NCI-H1436 (cell line): Measurements from ENCODE around the gene DAP.
"Not testable (repeated sequence)": the region's sequence is repeated elsewhere in the genome, so short reads cannot be mapped to it uniquely, and the experiment has no call there.

ENCODE experiments used
- DNase-seq: peaks from one replicate; lab custom pipeline; 2025; lab: John Stamatoyannopoulos, UW

Gene DAP

DNA sequence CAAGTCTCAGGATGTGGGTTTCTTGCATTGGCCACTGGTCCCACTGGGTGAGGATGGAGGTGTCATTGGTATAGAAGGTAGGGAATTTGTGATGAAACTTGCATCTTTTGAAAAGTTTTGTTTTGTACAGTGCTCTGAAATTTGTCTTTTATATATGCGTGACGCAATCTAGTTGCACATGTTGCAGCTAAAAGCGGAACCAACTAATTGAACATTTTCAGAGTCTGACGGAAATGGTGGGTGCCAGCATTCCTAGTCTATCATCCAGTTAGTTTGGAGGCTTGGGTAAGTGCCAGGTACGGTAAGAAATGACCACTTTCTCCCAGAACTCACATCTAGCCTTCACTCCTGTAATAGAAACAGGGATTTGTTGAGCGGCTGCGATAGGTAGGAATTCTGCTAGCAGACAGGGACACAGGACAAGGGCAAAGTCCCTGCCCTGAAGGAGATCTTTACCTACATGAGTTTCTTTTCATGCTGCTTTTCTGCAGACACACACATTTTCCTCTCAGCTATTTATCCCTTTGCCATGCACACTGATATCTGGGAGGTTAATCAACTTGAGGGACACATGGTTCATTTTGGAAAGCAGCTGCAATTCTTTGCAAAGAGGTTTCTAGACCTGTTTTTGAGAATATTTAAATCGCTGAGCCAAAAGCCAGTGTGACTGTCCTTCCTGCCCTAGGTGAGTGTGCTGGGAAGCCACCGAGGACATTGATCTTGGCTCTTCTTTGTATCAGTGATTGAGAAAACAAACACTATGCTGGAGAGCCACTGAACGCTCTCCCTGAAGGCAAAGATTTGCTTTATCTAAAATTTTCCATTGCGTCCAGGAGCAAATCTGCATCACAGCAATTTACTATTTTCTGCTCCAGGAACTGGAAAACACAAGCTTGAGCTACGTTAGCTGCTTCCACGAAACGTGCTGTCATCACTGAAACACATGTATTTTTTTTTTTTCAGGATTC is 89.7 kb downstream of the DAP start:
- no peak for DNase-seq

DNA sequence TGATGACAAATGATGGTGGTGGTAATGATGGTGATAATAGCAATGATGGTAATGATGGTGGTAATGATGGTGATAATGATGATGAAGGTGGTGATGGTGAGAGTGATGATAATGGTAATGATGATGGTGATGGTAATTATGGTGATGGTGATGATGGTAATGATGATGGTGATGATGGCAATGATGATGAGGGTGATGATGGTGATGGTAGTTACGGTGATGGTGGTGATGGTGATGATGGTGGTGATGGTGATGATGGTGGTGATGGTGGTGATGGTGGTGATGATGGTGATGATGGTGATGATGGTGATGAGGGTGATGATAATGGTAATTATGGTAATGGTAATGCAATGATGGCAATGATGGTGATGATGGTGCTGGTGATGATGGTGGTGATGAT is 91.1 kb downstream of the DAP start:
- DNase-seq, result no peak

DNA sequence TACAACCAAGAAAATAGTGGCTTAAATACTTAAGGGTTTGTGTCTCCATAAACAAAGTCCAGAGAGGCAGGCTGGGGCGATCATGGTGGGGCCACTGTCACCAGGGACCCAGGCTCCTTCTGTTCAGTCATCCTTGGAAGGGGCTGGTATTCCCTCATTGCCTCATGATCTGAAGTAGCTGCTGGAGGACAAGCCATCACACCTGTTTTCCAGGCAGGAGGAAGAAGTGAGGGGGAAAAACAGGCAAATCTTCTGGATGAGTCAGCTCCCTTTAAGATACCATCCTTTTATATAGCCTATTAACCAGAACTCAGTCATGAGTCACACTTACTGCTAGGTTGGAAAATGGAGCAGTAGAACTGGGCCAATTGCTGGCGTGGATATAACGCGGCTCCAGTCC is 92.3 kb downstream of the DAP start:
- no peak for DNase-seq

DNA sequence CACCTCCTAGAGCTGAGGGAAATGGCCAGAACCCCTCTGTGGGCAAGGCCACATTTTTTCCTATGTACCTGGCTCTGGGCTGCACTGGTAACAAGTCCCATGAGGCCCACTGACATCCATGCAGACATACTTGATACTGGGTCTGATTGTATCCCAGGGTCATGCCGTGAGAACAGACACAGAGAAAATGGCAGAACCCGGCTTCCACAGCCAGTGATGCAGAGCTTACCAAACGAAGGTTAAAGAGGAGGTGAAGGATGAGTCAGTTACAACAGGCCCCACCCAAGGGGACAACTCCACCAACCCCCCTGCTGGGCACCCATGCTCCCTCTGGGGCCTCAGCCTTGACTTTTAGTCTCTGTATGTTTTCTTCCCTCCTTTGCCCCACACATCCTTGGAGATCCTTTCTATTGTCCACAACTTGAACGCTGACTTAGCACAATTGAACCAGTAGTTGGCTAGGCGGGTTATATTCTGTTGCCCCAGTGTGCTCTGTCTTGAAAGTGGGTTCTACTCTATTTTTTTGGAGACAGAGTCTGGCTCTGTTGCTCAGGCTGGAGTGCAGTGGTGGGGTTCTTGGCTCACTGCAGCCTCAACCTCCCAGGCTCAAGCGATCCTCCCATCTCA is 93.5 kb downstream of the DAP start:
- DNase-seq, result no peak

DNA sequence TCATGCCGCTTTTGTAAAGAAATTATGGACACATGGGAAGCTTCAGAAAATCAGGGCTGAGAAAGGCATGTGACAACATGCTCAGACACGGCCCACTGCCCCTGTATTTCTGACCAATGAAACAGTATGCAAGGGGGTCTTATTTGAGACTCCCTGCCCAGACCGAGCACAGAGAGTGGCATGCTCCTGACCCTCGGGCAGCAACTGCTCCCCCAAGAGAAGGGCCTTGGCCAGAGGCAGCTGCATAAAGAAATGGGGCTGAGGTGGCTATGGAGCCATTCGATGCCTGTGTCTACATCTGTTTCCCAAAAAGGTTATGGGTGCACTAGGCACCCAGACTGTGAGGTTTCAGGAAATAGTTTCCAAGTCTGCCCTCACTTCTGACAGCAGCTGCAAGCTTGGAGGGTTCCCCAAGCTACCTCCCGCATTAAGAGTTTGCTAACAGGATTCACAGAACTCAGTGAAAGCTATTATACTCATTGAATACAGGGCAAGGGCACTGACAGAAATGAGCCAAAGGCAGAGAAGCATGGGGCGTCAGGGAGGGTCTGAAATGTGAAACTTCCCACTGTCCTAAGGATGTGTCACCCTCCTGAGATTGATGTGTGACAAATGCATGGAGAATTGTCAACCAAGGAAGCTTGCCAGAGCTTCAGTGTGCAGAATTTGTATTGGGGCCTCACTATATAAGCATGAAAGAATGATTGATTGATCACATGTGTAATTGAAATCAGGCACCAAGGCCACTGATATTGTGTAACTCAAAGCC is 94.3 kb downstream of the DAP start:
- no peak for DNase-seq

DNA sequence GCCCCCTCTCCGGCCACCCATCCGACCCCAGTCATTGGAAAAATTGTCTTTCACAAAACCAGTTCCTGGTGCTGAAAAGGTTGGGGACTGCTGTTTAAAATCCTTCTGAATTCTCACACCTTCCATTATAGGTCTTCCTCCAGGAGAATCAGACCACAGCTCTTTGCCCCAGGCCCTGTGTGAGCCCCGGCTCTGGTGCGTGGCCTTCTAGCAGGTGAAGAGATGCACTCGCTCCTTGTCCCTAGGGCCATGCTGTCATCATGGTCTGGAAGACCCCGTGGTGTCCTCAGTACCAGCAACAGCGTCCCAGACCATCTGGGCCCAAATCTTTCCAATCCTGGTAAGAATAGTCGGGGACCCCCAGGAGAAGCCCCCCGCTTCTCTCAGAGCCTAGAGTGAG is 95.2 kb downstream of the DAP start:
- no peak for DNase-seq

DNA sequence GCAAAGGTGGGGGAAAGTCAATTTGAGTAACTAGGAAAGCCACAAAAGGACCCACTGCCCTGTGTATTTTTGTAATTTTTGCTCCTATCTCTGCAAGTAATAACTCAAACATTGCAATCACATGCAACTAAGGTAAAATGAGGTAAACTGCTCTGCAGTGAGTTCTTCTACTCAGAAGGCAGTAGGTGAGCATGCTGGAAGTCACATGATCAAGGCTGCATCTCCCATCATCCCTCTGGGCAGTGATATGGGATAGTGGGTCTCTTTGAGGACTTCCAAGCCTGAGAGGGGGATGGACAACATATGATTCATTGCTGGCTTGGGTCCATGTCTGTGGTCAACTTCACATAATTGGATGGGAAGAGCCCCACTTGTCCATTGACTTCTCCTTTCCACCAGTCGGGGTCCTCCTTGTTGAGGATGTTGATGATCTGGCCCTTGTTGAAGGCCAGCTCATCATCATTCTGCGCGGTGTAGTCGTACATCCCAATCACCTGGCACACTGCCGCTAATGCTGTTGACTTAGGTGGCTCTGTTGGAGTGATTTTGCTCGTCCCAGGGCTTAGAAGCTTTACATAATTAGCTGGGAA is 96.8 kb downstream of the DAP start:
- DNase-seq, result not testable (repeated sequence)

DNA sequence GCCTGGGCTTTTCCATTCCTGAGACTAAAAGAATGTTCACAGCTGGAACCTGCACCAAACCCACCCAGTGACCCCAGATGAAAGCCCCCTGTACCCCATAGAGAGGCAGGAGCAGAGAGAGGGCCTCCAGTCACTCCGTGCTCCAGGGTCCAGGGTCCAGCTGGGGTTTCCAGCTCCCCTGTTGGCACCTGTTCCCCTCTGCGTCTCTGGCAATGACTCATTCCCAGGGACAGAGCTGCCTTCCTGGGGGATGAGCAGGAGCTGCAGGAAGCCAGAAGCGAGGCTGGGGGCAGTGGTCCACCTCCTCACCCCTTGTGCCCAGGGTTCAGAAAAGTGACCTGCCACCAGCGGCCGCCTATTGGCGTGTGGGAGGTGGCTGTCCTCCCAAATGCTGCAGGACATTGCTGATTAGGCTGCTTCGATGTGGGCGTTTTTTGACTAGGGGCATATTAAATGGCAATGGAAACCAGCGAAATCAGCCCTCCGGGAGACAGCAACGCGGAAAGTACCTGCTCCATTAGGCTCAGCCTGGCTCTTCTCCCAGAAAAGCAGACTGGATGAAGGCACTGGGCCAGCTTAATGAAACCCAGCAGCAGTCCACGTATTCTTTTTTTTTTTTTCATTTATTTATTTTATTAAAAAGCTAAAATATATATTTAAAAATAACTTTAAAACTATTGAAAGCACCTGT is 97.4 kb downstream of the DAP start:
- DNase-seq, result no peak

DNA sequence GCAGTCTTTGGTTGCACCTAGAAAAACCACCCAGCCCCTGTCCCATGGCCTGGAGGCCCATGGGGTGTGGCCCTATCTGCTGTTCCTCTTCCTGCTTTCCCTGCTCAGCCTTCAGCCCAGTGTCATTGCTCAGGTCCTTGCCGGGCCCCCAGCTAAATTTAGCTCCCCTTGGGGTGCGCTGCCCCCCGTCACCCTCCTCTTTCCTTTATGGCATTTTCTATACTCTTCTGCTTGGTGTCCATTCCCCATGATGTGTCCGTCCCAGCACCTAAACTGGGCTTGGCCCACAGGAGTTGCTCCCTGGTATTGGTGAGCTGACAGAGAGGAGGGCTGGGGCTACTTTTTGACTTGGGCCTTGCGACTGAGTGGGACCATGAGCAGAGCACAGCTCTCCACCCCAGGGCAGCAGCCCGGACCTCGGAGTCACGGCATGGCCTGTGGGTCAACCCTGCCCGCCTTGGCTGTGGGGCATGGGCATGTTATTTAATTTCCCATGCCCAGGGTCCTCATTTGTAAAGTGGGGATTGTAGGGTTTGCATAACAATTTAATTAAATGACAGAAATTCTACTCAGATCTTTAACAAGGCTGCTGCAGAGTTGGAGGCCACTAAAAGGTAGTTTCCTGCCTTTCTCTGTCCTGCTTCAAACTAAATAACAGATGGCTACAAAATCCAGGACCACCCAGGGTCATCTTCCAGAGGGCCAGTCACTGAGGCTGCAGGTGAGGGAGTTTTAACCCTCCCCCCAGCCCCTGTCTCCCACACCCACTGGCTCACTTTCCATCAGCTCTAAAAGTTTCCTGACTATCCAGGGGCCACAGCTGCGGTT is 98.2 kb downstream of the DAP start:
- DNase-seq, result no peak

DNA sequence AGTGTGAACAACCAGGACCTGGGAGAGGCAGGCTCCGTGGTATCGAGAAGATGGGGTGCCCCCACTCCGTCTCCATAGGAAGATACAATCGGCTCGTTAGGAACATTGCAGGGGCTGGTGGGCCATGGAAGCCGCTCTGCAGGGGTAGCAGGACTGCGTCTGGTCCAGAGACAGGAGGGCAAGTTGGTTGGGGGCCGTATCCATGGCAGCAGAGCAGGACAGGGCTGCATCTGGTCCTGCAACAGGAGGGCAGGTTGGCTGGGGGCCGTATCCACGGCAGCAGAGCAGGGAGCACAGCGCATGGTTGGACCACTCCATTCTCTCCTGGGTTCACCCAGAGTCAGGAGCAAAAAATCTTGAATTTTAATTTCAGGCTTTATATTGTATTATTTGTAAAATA is 99.0 kb downstream of the DAP start:
- DNase-seq, result no peak

DNA sequence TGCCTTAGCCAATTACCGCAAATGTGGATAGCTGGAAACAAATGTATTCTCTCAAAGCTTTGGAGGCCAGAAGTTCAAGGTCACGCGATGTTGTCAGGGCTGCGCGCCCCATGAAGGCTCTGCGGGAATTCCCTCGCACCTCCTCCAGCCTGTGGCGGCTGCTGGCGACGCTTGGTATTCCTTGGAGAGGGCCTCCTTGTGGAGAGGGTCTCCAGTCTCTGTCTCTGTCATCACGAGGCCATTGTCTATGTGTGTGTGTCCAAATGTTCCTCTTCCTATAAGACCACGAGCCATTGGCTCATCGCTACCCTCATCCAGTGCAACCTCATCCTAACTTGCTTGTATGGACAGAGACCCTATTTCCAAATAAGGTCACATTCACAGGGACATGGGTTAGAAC is 99.6 kb downstream of the DAP start:
- DNase-seq, result no peak

DNA sequence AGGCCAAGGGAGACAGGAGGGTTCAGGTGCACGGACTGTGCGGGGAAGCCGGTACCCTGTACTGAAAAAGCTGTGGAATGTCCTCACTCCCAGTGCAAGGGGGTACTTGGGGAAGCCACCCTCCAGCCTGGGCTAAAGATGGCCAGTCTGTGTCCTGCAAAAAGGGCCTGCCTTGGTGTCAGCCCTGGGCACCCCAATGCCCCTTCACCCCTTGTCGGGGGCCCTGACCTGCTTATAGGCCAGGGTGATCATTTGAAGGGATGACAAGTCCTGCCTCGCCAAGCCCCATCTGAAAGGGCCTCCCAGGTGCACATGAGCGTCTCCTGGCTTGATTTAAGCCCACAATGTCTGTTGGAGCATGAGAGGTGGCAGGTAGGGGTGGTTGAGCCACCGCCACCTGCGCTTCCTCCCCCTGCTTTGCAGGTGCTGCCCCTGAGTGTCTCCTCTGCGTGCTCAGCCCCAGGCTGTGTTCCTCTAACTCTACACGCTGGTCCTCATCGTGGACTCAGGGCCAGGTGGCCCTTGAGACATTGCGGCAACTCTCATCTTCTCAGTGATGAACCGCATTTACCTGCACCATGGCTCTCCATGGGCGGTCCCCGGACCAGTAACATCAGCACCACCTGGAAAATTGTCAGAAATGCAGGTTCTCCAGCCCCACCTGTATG is 100.2 kb downstream of the DAP start:
- no peak for DNase-seq

DNA sequence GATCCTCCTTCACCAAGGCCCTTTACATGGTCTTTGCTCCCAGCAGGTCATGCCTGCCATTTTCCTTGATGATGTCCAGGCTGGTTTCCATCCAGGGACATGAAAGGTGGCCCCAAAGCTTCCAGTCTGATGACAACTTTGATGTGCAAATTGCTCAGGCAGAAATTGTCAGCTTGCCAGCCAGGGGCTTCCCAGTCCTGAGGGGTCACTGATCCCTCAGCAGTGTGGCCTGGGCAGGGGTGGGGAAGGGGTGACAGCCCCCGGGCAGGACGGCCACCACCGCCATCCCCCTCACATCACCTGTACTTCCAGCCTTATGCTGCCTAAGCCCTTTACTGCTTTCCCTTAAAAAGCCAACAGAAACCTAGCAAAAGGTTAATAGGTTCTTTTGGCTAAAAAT is 100.9 kb downstream of the DAP start:
- DNase-seq, result no peak

DNA sequence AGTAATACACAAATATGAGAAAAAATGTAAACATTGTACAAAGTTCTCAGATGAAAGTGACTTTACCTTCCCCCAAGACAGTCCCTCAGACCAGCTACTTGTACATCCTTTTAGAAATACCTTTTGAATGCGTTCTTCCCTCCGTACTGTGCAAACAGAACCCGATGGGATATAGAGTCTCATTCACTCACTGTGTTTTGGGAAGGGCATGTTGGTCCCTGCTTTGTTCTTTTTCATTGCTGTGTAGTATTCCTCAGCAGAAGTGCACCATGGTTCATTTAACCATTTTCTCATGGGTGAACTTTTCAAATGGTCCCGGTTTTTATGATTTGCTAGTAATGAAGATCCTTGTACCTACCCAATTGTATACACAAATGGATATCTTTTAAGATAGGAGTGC is 102.8 kb downstream of the DAP start:
- DNase-seq, result no peak

DNA sequence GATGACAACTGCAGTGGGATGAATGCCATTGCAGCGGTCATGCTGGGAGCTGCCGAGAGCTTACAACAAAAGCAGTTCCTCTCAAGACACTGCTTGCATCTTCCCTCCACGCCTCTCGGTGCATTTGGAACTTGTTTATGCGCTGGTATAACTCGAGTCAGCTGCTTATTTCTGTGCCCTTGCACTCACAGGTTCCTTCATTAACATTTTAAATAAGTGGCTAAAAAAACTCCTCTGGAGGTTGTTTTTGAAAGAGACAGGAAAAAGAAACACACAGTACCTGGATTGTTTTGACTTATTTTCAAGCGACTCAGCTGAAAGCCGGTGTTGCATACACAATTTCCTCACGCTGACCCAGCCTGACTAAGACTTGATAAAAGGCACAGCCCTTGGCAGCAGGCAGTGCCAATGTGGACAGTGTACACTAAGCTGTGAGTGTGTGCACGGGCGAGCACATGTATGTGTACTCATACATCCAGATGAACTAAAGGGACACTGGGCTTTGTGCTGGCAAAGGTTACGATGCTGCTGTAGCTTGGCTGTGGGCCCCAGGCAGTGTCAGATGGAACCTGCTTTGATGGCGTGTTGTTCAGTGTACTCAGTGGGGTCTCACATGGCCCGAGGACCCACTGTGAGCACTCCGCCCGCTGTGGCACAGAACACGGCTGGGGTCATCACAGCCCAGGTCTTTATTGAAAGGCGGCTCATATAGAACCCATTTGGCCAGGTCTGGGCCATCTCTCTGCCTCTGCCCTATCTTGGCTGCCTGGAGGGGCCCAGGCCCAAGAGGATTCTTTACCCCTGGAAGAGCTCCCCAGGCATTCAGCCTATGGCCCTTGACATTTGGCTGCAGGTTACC is 104.8 kb downstream of the DAP start:
- DNase-seq, result no peak

DNA sequence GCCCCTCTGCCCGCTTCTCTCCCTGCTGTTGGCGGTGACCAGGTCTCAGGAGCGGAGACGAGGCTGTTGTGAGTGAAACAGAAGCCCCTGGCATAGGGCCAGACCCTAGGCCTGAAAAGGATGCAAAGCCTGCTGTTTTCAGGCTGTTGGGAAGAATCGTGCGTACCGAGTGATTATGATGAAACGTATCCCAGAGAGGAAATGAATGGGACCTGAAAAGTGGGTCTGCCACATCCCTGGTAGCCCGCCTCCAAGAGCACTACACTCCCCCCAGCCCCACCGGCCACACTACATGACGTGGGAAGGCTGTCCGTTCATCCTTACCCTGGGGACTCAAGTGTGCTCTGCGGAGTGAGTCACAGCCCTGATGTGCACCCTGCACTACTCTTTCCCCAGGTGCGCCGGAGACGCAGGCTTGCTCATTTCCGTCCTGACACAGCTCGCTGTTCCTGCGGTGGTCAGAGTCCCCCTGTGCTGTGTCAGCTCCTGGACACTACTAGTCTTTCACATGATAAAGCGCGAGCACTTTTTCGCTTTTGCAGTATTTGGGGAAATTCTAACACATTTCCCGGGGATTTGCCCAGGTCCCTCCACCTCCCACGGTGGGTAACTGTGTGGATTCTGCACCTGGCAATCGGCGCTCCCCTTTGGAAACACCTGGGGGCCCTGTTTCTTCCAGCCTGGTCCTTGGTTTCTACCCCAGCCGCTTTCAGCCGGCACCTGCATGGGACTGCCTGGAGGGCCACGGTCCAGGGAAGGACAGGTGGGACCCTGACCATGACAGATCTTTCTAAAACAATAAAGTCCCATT is 105.7 kb downstream of the DAP start:
- DNase-seq, result no peak

DNA sequence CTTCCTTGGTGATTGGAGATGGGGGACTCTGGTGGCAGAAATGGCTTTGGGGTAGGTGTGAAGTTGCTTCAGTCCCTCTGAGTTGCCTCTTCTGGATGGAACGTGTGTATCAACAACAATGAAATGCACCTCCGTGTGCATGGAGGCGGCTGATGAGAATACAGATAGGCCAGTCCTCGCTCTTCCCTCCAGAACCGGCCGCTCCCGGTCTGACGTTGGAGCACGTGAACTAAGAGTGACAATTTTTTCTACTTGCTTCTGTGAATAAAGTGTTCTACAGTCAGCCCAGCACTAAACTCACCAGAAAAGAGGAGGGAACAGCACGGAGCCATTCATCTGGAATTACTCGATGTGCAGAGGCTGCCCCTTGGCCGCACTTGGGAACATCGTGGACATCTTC is 106.5 kb downstream of the DAP start:
- DNase-seq, result no peak

DNA sequence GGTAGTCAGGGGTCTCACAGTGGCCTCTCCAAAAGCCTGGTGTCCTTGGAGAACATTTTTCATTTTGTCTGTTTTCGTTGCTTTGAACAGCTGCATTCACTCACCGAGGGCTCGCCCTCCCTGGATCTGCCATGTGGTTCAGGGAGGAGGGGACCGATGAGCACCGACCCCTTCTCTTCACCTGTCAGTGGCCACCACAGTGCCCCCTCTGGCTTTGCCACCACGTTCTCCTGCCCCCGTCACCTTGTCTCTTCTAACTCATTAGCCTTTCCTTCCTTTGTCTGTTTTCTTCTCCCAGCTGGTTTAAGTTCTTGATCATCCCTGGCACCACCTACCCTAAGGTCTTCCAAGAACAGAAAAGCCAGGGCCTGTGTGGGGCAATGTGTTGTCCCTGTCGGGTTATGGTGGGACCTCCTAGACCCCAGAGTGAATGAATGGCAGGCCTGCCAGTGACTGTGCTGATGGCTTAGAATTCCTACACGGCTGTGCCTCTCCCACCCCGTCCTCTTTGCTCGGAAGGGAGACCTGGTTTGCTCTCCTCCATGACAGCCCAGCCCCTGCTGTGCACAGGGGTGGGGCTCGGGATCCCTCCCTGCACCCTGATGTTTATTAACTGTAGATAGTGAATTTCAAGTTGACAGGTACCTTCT is 107.2 kb downstream of the DAP start:
- DNase-seq, result no peak
